DOHH2 (cell line): ENCODE results near the gene CACNA2D4.

ENCODE experiments used
- H3F3A ChIP-seq: fragments of 200-600 bp; sonication (generic), shearing (Covaris generic); 2 replicates; pipeline ENCODE4 v1.6.0; 2016; ENCODE audit warnings: antibody characterized with exemption, mild to moderate bottlenecking; ENCODE audit not compliant: control insufficient read depth, insufficient read depth
- H3K27ac ChIP-seq: fragments of 200-600 bp; sonication (generic); 2 replicates; pipeline ENCODE4 v1.5.1; 2014; ENCODE audit warnings: low read depth, mild to moderate bottlenecking, low read length, moderate library complexity
- H3K27me3 ChIP-seq: fragments of 200-600 bp; sonication (generic); 2 replicates; pipeline ENCODE4 v1.6.1; 2014; ENCODE audit warnings: mild to moderate bottlenecking, low read length, mixed read lengths; ENCODE audit not compliant: control insufficient read depth
- H3K36me3 ChIP-seq: fragments of 200-600 bp; sonication (generic); 2 replicates; pipeline ENCODE4 v1.6.1; 2014; ENCODE audit warnings: mild to moderate bottlenecking, low read length, moderate library complexity, mixed read lengths; ENCODE audit not compliant: control insufficient read depth
- H3K4me1 ChIP-seq: fragments of 200-600 bp; sonication (generic); 2 replicates; pipeline ENCODE4 v1.6.1; 2014; ENCODE audit warnings: mild to moderate bottlenecking, low read length, mixed read lengths; ENCODE audit not compliant: control insufficient read depth
- H3K4me2 ChIP-seq: fragments of 200-600 bp; sonication (generic); 2 replicates; pipeline ENCODE4 v1.6.0; 2014; ENCODE audit warnings: mild to moderate bottlenecking, low read length, moderate library complexity
- H3K4me3 ChIP-seq: fragments of 200-600 bp; sonication (generic); 2 replicates; pipeline ENCODE4 v1.5.1; 2014; ENCODE audit warnings: mild to moderate bottlenecking, low read length, mixed read lengths
- H3K79me2 ChIP-seq: fragments of 200-600 bp; sonication (generic); 2 replicates; pipeline ENCODE4 v1.6.1; 2014; ENCODE audit warnings: mild to moderate bottlenecking, low read length, mixed read lengths; ENCODE audit not compliant: control insufficient read depth
- H3K9me2 ChIP-seq: fragments of 200-600 bp; sonication (generic); replicated peaks from 2 replicates; pipeline ENCODE4 v1.6.1; 2014; ENCODE audit warnings: mild to moderate bottlenecking, low read length, mixed read lengths; ENCODE audit not compliant: control insufficient read depth
- H3K9me3 ChIP-seq: fragments of 200-600 bp; sonication (generic); 2 replicates; pipeline ENCODE4 v1.6.1; 2014; ENCODE audit warnings: antibody characterized with exemption, low read length, mixed read lengths; ENCODE audit not compliant: control insufficient read depth, insufficient read depth
- H4K20me1 ChIP-seq: fragments of 200-600 bp; sonication (generic); 2 replicates; pipeline ENCODE4 v1.6.0; 2014; ENCODE audit warnings: low read depth, mild to moderate bottlenecking, antibody characterized with exemption, low read length, moderate library complexity; ENCODE audit not compliant: control insufficient read depth, insufficient read depth
- EZH2phosphoT487 ChIP-seq: fragments of 200-600 bp; sonication (generic); IDR thresholded peaks from 2 replicates; pipeline ENCODE4 v1.6.1; 2017; ENCODE audit warnings: borderline replicate concordance, mild to moderate bottlenecking, antibody characterized with exemption, low read length, moderate library complexity, mixed read lengths
- TF ChIP-seq, protein P1 (sequence below): fragments of 200-600 bp; sonication (generic); IDR thresholded peaks from one replicate; pipeline ENCODE4 v1.5.1; 2014; ENCODE audit warnings: antibody characterized with exemption, mild to moderate bottlenecking, low read depth, low read length; ENCODE audit not compliant: poor library complexity, severe bottlenecking

CACNA2D4 gene

DNA sequence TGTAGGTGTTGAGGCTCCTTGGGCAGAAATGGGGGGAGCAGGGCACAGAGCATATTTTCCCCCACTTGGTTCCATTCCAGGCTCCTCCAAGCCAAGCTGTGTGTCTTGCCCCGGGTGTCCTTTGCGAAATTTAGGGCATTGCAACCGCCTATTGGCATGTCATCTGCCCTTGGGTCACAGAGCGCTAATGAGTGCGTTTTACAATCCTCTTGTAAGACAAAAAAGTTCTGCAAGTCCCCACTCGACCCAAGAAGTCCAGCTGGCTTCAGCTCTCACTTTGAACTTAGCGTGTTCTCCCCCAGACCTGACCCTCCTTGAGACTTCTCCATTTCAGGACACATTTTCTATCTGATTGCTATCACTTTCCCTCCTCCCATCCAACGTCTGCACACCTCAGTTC lies 104.2 kb downstream of the CACNA2D4 start:
- Histone ChIP-seq H3K36me3 (no peaks in the 10 kb centered on the region), H3K79me2 (no peaks in the 10 kb centered on the region), H3K4me2 (no peak overlapping the region), H3F3A (no peaks in the 10 kb centered on the region), H3K4me3 (no peak overlapping the region), H3K27ac (no peak overlapping the region), H3K27me3 (peaks cover 23% of the 10 kb centered on the region), H4K20me1 (no peaks in the 10 kb centered on the region), H3K9me3 (no peaks in the 10 kb centered on the region), H3K9me2 (no peaks in the 10 kb centered on the region), H3K4me1 (peaks cover 13% of the 10 kb centered on the region)
- TF ChIP-seq EZH2phosphoT487, result no peak
- TF ChIP-seq, protein P1, sequence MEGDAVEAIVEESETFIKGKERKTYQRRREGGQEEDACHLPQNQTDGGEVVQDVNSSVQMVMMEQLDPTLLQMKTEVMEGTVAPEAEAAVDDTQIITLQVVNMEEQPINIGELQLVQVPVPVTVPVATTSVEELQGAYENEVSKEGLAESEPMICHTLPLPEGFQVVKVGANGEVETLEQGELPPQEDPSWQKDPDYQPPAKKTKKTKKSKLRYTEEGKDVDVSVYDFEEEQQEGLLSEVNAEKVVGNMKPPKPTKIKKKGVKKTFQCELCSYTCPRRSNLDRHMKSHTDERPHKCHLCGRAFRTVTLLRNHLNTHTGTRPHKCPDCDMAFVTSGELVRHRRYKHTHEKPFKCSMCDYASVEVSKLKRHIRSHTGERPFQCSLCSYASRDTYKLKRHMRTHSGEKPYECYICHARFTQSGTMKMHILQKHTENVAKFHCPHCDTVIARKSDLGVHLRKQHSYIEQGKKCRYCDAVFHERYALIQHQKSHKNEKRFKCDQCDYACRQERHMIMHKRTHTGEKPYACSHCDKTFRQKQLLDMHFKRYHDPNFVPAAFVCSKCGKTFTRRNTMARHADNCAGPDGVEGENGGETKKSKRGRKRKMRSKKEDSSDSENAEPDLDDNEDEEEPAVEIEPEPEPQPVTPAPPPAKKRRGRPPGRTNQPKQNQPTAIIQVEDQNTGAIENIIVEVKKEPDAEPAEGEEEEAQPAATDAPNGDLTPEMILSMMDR, result no peak

DNA sequence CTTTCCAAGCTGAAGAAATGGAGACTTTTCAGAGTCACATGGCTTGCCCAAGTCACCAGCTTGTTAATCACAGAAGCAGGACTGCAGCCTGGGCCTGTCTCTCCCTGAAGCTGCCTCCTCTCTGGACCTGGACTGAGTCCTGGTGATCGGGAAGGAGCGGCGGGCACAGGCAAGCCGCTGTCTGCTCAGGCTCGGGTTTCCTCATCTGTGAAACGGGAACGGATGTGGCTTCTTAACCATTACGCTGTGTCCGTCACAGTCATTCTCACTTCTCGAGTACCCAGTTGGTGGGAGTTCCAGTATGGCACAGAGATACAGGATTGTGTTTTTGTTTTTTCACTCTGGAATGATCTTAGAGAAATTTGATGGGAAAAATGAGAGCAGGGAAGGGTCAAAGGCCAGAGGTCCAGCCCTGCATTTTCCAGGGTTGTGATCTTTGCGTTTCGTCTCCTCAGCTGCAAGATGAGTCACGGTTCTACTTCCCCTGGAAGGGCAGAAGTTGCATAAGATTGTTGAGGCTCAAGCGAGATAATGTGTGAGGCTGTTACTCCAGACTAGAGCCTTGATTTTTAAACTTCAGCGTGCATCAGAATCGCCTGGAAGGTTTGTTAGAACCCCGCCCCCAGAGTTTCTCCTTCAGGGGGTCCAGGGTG lies 105.7 kb downstream of the CACNA2D4 start:
- Histone ChIP-seq H3K9me3 (no peaks in the 10 kb centered on the region), H3K4me1 (peaks cover 16% of the 10 kb centered on the region), H3F3A (no peaks in the 10 kb centered on the region), H3K4me2 (peak overlapping the region; percentile 43), H3K9me2 (no peaks in the 10 kb centered on the region), H3K27ac (no peak overlapping the region), H3K79me2 (no peaks in the 10 kb centered on the region), H4K20me1 (no peaks in the 10 kb centered on the region), H3K27me3 (peaks cover 23% of the 10 kb centered on the region), H3K4me3 (peak overlapping the region; percentile 16; the same call in 1 of the 2 replicates), H3K36me3 (no peaks in the 10 kb centered on the region)
- TF ChIP-seq, protein P1, result no peak
- no peak for TF ChIP-seq EZH2phosphoT487

DNA sequence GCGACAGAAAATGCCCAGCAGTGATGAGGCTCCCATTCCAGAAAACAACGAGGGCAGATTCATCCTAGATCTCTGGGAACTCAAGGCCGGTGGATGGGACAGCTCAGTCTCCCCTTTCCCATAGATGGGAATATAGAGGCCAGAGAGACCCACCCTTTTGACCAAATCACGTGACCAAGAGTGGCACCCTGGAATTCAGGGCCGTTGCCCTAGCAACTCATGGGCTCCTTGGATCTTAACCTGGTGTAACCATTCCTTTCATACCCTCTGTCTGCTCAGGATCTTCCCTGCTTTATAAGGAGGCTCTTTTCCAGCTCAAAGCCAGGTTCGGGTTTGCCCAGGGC lies 106.5 kb downstream of the CACNA2D4 start:
- TF ChIP-seq, protein P1, result no peak
- TF ChIP-seq EZH2phosphoT487, result no peak
- no peaks in the 10 kb centered on the region for H3K9me3 ChIP-seq
- no peaks in the 10 kb centered on the region for H3K79me2 ChIP-seq
- H3K4me3 ChIP-seq, result no peak overlapping the region
- no peak overlapping the region for H3K4me2 ChIP-seq
- peaks cover 23% of the 10 kb centered on the region for H3K27me3 ChIP-seq
- H3F3A ChIP-seq, result no peaks in the 10 kb centered on the region
- H4K20me1 ChIP-seq, result no peaks in the 10 kb centered on the region
- no peak overlapping the region for H3K27ac ChIP-seq
- no peaks in the 10 kb centered on the region for H3K36me3 ChIP-seq
- no peaks in the 10 kb centered on the region for H3K9me2 ChIP-seq
- peaks cover 16% of the 10 kb centered on the region for H3K4me1 ChIP-seq
